Upper lobe of left lung (tissue), 4 donors: ENCODE measurements around the gene CDC26.

Experiments used
- CTCF ChIP-seq, 6 experiments: fragments of 450-650 bp in 4 of 6; fragments of 200-600 bp in 2 of 6; sonication (generic) in 2 of 6; IDR thresholded peaks; one replicate each; pipeline ENCODE4 v1.5.1; 2016 to 2019; ENCODE audit warnings: antibody characterized with exemption in 6 of 6
- EP300 ChIP-seq, 4 donors: sonication (generic); formaldehyde crosslinking; IDR thresholded peaks; one replicate each; pipeline ENCODE4 v1.5.1; 2017; ENCODE audit warnings: antibody characterized with exemption in 4 of 4, control low read depth in 2 of 4
- POLR2A ChIP-seq, 4 donors: fragments of 450-650 bp; IDR thresholded peaks; one replicate each; pipeline ENCODE4 v1.5.1; 2016 to 2017; ENCODE audit warnings: antibody characterized with exemption in 4 of 4, mild to moderate bottlenecking in 2 of 4

- TF ChIP-seq CTCF (IDR thresholded peaks at IDR 0.05) (no peak), POLR2A (IDR thresholded peaks at IDR 0.05) (no peak), EP300 (IDR thresholded peaks at IDR 0.05) (no peak)
Measured at GRCh38 chr9:113267911-113268566, 7.3 kb downstream of the CDC26 start.
